Mammary epithelial cell (primary cell): ENCODE results near the gene MAP4K3.

Experiments used
- EZH2 ChIP-seq: IDR thresholded peaks from 2 replicates; pipeline ENCODE4 v1.6.1; 2012; ENCODE audit warnings: low read length, inconsistent platforms, borderline replicate concordance
- TF ChIP-seq, protein P1 (sequence below), 2 donors: IDR thresholded peaks in 1 of 2; conservative IDR thresholded peaks in 1 of 2; 2 replicates each; pipeline ENCODE4 v1.5.1; 2011 to 2012; ENCODE audit warnings: inconsistent platforms in 2 of 2, low read length in 2 of 2, mild to moderate bottlenecking in 2 of 2, control low read depth in 1 of 2, low read depth in 1 of 2; ENCODE audit not compliant: insufficient read depth in 1 of 2; ENCODE audit errors: extremely low read depth in 1 of 2

DNA sequence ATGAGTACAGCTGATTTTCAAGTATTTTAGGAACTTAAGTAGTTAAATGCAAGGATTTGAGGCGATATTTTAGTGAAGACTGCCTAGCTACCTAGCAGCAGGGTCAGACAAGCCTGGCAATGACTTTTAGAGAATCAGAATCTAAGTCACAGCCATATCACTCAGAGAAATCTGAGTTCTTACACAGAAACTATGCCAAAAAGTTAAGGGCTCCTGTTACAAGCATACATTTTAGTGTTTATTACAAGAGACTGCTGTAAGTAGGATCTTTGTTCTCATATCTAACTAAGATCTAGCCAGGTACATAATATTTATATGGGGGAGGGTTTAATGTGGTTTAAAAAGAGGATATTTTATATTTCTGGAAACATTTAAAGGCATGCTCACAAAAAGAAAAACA is 37.5 kb downstream of the MAP4K3 start:
- TF ChIP-seq, protein P1, sequence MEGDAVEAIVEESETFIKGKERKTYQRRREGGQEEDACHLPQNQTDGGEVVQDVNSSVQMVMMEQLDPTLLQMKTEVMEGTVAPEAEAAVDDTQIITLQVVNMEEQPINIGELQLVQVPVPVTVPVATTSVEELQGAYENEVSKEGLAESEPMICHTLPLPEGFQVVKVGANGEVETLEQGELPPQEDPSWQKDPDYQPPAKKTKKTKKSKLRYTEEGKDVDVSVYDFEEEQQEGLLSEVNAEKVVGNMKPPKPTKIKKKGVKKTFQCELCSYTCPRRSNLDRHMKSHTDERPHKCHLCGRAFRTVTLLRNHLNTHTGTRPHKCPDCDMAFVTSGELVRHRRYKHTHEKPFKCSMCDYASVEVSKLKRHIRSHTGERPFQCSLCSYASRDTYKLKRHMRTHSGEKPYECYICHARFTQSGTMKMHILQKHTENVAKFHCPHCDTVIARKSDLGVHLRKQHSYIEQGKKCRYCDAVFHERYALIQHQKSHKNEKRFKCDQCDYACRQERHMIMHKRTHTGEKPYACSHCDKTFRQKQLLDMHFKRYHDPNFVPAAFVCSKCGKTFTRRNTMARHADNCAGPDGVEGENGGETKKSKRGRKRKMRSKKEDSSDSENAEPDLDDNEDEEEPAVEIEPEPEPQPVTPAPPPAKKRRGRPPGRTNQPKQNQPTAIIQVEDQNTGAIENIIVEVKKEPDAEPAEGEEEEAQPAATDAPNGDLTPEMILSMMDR (conservative IDR thresholded peaks at IDR 0.05 in 1 of 2, IDR thresholded peaks at IDR 0.05 in 1 of 2; ENCODE audit: extremely low read depth in 1 of 2, insufficient read depth in 1 of 2, low read depth in 1 of 2, low read length in 2 of 2) = no peak
- no peak for TF ChIP-seq EZH2
